ELF-1 (cell line): Measurements from ENCODE around the gene CXCL17.

Source experiments
- DNase-seq: peaks from one replicate; pipeline ENCODE4 v3.0.0-alpha.2; 2016; ENCODE audit warnings: low read depth, low spot score

The CXCL17 gene

DNA sequence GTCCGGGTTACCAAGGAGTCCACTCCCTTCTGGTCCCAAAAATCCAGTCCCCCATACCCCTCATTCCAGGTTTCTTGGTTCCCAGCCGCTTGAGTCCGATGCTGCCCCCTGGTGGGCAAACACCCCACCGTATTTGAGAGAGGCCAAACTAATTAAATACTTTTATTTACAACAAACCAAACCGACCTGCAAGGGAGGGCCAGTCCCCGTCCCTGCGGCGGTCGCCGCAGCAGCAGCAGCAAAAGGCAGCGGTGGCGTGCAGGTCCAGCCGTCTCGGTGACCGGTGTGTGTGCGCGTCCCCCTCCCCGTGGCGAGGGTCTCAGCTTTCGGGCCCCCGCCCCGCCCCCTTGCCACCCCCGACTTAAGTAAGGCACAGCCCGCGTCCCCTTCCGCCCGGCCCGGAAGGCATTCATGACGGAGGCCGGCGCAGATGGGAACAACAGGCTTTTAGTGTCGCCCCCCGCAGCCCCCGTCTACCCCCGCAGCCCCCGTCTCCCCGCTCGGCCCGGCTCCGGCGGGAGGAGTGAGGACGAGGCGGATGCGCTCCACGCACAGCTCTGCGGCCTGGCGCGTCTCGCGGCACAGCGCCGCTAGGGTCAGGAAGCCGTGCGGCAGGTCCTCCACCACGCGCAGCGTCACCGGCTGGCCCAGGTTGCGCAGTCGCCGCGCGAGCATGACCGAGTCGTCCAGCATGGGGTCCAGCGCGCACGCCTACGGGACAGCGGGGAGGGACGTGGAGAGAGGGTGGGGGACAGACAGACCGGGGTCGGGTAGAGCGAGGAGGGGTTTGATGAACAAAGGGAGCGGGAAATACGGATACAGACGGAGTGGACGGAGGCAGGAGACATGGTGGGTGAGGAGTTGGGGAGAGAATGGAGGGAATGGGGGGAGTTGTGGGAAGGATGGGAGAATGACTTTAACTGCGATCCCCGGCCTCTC, 41.1 kb downstream of the CXCL17 start:
- DNase-seq, result peak; percentile 93

DNA sequence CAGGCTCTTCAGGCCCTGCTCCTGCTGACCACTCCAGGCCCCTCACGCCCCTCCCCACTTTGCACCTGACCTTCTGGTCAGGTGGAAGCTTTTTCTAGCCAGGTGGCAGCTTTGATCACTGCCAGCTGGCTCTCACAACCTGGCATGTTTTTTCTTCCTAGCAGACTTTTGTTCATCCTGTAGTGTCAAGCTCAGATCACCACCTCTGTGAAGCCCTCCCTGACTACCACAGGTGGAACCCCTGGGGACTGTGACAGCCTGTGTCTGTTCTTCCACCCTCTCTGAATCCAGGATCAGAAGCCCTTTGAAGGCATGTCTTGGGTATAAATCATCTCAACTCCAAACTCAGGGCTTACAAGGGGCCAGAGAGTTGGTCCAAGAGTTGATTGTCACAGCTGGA, 42.3 kb downstream of the CXCL17 start:
- no peak for DNase-seq

DNA sequence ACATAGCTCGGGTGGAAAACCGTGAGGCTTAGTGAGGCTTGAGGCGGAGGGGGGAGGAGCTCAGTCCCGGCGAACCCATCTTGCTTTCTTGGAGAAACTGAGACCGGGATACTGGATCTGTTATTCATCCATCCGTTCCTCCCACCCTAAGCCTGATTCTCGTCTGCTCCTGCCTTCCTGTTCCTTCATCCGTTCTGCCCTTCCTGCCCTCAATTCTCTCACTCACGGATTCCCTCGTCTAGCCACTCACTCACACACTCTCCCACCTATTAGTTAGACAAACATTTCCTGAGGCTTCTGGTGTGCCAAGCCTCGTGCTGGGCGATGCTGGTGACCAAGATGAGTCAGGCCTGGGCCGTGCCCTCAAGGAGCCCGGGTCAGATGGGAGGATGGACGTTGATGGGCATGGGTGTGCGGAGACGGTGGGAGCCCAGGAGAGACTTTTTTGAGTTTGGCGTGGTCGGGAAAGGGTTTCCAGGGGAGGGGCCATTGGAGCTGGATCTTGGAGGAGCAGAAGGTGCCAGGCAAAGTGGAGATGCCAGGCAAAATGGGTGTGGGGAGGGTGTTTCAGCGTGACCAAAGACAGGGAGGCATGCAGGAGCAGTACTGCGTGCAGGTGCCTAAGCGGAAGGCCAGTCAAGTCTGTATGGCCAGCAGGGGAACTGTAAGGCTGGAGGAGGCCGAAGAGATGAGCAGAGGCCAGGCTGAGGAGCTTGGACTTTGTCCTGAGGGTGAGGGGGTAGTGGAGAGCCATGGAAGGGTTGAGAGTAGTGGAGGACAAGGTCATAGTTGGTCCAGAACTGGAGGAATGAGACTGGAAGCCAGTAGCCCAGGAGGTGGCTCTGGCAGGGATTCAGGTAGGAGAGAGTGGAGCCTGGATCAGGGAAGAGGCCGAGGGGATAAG, 45.2 kb downstream of the CXCL17 start:
- no peak for DNase-seq

DNA sequence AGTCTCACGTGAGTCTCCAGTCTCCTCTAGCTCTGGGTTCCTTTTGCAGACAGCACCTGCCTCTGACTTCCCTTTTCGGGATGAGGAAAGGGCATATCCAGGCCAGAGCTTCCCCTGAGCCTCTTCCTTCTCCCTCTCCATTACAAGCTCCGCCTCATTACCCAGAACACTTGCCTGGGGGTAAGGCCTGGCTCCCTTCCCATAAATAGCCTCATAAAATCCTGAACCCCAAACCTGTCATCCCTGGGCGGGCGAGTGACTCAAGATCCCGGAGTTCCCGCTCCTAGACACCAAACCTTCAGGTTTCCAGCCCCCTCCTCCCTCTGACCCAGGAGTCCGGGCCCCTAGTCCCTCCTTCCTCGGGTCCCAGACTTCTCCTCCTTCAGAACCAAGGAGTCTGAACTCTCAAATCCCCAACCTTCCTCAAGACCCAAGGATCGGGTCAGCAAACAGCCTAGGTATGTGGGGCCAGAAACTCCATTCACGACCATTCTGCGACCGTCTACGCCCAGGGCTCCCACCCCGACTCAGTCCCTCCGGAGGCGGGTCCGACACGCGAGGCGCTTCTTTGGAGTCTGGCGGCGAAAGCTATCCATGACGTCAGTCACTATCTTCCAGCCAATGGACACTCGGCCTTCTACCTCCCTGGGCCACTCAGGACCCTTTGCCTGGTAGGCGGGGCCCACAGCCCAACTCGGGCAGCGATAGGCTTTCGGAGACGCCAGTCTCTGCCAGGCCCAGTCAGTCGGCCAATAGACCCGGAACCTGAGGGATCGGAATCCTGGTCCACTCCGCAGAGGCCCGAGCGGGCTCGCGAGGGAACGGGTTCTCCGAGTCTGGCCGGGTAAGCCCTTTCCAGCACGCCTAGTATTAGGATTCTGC, 46.1 kb downstream of the CXCL17 start:
- peak; percentile 100 for DNase-seq

DNA sequence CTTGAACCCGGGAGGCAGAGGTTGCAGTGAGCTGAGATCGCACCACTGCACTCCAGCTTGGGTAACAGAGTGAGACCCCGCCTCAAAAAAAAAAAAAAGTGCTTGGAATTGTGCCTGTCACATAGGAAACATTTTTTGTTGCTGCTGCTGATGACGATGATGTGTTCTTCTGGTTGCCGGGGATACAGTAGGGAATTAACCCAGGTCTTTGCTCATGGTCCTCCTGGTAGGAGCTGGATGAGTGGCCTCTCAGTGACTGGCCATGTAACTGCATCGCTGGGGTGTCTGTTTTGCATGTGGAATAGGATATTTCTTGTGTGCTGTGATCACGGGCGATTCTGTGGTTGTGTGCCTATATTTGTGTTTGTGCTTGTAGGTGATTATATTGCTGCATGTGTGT, 48.0 kb downstream of the CXCL17 start:
- DNase-seq, result no peak

DNA sequence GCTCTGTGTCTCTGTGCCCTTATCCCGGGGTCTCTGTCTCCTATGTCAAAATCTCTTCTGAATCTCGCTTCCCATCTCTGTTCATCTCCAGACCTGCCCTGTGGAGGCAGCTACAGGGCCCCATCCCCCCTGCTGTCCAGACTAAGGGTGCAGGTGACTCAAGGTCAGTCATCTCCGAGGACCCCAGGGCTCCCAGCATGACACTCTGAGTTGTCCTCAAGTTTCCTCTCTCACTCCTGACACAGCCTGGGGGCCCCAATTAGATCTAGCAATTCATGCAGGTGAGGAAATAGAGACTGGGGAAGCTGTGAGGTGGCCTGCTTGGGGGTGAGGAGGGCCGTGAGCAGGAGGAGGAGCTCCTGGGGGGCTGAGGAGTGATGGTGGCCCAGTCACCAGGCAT, 50.6 kb downstream of the CXCL17 start:
- DNase-seq, result no peak

DNA sequence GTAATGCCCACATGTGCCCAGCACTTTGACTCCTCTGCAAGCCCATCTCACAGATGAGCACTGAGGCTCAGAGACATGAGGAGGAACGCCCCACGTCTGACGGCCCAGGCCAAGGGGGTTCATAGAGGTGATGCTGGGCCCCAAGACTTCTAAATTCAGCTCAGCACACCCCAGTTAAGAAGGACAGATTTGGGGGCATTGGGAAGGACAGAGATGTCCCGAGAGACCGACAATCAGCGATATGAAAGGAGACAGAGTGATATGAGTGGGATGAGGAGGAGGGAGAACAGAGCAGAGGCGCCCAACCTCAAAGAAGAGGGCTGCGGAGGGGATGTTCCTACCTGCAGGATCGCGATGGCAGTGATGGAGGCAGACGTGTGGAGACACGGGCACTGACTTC, 52.8 kb downstream of the CXCL17 start, which contains the start of gene CNFN:
CNFN (minus strand) TSS at position 399 of the 400 bp plus-strand sequence. CDS start 1,260 bp downstream, outside the sequence.
- no peak for DNase-seq

DNA sequence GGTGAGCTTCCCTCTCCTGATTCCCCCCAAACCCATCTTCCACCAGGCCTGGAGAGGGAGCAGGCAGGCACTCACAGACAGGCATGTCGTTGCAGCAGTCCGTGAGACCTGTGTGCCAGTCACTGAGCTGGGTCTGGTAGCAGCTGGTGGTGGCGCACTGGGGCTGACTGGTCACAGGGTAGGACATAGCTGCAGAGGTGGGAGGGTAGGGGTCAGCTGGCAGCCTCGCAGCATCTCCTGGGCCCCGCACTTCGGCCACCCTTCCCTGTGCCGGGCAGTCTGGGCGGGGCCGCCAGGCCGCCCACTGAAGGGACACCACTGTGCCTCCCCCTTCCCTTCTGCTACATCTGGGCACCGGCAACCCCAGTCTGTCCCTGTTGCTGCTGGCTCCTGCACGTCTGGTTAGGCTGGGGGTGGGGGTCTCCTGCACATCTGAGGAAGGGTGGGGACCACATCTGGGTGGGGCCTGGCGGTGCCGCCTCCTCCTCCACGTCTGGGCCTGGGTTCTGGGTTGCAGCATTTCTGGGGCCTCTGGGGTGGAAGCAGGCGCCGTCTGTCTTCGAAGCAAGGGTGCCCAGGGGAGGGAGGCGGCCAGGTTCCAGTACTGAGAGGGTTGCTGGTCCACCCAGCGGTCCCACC, 53.8 kb downstream of the CXCL17 start:
- DNase-seq, result no peak

DNA sequence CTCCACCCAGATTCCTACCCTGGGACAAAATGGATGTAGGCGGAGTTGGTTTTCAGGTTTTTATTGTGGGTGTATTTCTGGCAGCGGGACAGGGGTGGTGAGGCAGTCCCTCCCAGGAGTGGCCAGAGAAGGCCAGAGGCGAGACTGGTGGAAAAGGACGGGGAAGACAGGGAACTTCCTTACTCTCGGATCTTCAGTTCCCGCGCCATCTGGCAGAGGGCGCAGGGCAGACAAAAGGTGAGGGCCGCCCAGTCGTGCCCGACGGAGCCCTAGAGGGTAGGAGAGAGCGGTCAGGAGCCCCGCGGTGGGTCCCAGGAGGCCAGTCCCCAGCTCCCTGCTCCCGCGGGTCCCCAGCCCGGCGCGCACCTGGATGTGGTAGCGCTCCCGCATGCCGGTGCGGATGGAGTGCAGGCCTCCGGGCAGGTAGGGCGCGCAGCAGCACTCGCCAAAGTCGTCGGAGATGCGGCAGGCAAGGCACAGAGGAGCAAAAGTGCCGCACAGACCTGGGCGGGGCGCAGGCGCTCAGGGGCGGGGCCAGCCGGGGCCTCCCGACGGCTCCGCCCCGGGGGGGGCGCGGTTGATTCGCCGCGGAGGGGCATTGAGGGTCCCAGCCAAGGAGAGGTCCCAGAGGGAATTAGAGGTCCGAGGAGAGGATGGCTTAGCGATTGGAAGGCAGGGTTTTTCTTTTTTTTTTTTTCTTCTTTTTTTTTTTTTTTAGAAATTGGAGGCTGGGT, 55.6 kb downstream of the CXCL17 start:
- peak; percentile 92 for DNase-seq

DNA sequence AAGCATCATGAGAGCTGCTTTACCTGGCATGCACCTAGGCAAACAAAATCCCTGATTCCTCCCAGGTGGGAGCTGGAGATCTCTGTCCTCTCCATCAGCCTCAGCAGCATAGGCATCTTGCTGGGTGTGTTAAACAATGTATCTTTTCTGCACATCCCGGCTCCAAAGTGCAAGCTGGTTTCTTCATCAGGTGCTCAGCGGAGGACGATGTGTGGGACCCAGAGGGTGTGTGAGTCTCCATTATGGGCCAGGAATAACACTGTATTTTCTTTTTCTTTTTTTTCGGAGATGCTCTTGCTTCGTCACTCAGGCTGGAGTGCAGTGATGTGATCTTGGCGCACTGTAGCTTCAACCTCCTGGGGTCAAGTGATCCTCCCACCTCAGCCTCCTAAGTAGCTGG, 62.6 kb downstream of the CXCL17 start:
- DNase-seq, result no peak
